HG02642 (cell line): ENCODE results near the gene RAD18.

Source experiments
- ATAC-seq: cut with Tn5 transposase; IDR thresholded peaks from one replicate; pipeline ENCODE4 v1.9.1; 2021; ENCODE audit warnings: mild to moderate bottlenecking; ENCODE audit not compliant: unreplicated experiment, poor library complexity

The RAD18 gene

GRCh38 chr3:8966820-8967348 lies 3.6 kb upstream of the RAD18 start:
- no peak for ATAC-seq

- ATAC-seq = no peak
Measured at GRCh38 chr3:8966150-8966819, 3.0 kb upstream of the RAD18 start.

GRCh38 chr3:8964436-8965370 lies 1.4 kb upstream of the RAD18 start:
- ATAC-seq = no peak

- no peak for ATAC-seq
Measured at GRCh38 chr3:8962226-8962861, 928 bp downstream of the RAD18 start.

GRCh38 chr3:8959668-8960067 lies 3.6 kb downstream of the RAD18 start:
- ATAC-seq = no peak

GRCh38 chr3:8954938-8955763 lies 8.1 kb downstream of the RAD18 start:
- ATAC-seq = peak; percentile 83

GRCh38 chr3:8953313-8953712 lies 10.0 kb downstream of the RAD18 start:
- no peak for ATAC-seq

- no peak for ATAC-seq
Measured at GRCh38 chr3:8952130-8952529, 11.1 kb downstream of the RAD18 start.

- no peak for ATAC-seq
Measured at GRCh38 chr3:8945890-8946600, 17.2 kb downstream of the RAD18 start.

GRCh38 chr3:8942746-8943488 lies 20.4 kb downstream of the RAD18 start:
- no peak for ATAC-seq

- ATAC-seq = no peak
Measured at GRCh38 chr3:8942115-8942514, 21.2 kb downstream of the RAD18 start.

- ATAC-seq = peak; percentile 44
Measured at GRCh38 chr3:8938021-8938420, 25.3 kb downstream of the RAD18 start.

- ATAC-seq = no peak
Measured at GRCh38 chr3:8937064-8938020, 25.9 kb downstream of the RAD18 start.

GRCh38 chr3:8932507-8932906 lies 30.8 kb downstream of the RAD18 start:
- ATAC-seq = no peak

- ATAC-seq = no peak
Measured at GRCh38 chr3:8931342-8931741, 31.9 kb downstream of the RAD18 start.

- no peak for ATAC-seq
Measured at GRCh38 chr3:8929860-8930259, 33.4 kb downstream of the RAD18 start.

GRCh38 chr3:8914491-8914890 lies 48.8 kb downstream of the RAD18 start:
- no peak for ATAC-seq

- no peak for ATAC-seq
Measured at GRCh38 chr3:8911781-8912180, 51.5 kb downstream of the RAD18 start.
